Endodermal cell (in vitro differentiated cells): ENCODE measurements around the gene HTR1A. TPM values are rescaled to one million over a fixed set of nuclear protein-coding genes. Genes with fewer than 3 reads are reported as not detected.
A peak's percentile ranks its signal among the peaks of the same experiment; 100 is the strongest.

ENCODE experiments used
- DNase-seq: peaks from one replicate; pipeline ENCODE4 v3.0.0-alpha.2; 2017
- H3K27ac ChIP-seq: 2 replicates; pipeline ENCODE4 v1.5.1; 2013; ENCODE audit warnings: mild to moderate bottlenecking, low read depth, low read length, moderate library complexity
- H3K27me3 ChIP-seq: 2 replicates; pipeline ENCODE4 v1.6.1; 2013; ENCODE audit warnings: mild to moderate bottlenecking, low read length, moderate library complexity; ENCODE audit not compliant: insufficient read depth, control insufficient read depth, poor library complexity, severe bottlenecking
- H3K36me3 ChIP-seq: 2 replicates; pipeline ENCODE4 v1.7.0; 2013; ENCODE audit warnings: mild to moderate bottlenecking, low read length, moderate library complexity; ENCODE audit not compliant: control insufficient read depth, insufficient read depth
- H3K4me1 ChIP-seq: one replicate; pipeline ENCODE4 v1.7.0; 2013; ENCODE audit warnings: low read length; ENCODE audit not compliant: control insufficient read depth, insufficient read depth
- H3K4me3 ChIP-seq: 2 replicates; pipeline ENCODE4 v1.5.1; 2013; ENCODE audit warnings: mild to moderate bottlenecking, low read length, moderate library complexity
- H3K9ac ChIP-seq: 2 replicates; pipeline ENCODE4 v1.6.1; 2013; ENCODE audit warnings: mild to moderate bottlenecking, low read length, moderate library complexity; ENCODE audit not compliant: poor library complexity, severe bottlenecking; ENCODE audit errors: extremely low read depth
- H3K9me3 ChIP-seq: 2 replicates; pipeline ENCODE4 v1.6.1; 2013; ENCODE audit warnings: mild to moderate bottlenecking, low read length, moderate library complexity; ENCODE audit not compliant: control insufficient read depth
- H3K27ac Mint-ChIP-seq: 2 replicates; pipeline ENCODE4 v1.8.0; 2020; ENCODE audit warnings: mixed read lengths
- H3K27me3 Mint-ChIP-seq: 2 replicates; pipeline ENCODE4 v1.8.0; 2021; ENCODE audit warnings: mild to moderate bottlenecking, mixed read lengths; ENCODE audit not compliant: insufficient read depth
- H3K36me3 Mint-ChIP-seq: 2 replicates; pipeline ENCODE4 v1.8.0; 2020; ENCODE audit warnings: low read depth, mixed read lengths
- H3K4me1 Mint-ChIP-seq: 2 replicates; pipeline ENCODE4 v1.8.0; 2020; ENCODE audit warnings: mixed read lengths
- H3K4me3 Mint-ChIP-seq: 2 replicates; pipeline ENCODE4 v1.8.0; 2020; ENCODE audit warnings: mild to moderate bottlenecking, moderate library complexity, mixed read lengths
- H3K9me3 Mint-ChIP-seq: 2 replicates; pipeline ENCODE4 v1.8.0; 2020; ENCODE audit warnings: mild to moderate bottlenecking, mixed read lengths
- WGBS, 2 experiments: methylation state at CpG; one replicate each; pipeline versions ENCODE4 v1.1.5 to v1.1.7; 2013; ENCODE audit warnings: missing lambda C conversion rate in 2 of 2, mixed read lengths in 1 of 2; ENCODE audit not compliant: insufficient coverage in 1 of 2, insufficient read length in 1 of 2; 5-methylcytosine and 5-hydroxymethylcytosine counted together
- long read RNA-seq, 4 experiments: library from polyadenylated mRNA in 2 of 4; library from RNA in 1 of 4; library from capped mRNA in 1 of 4; stranded (forward) in 3 of 4; unstranded in 1 of 4; transcript quantifications; one replicate each; pipeline ENCODE4 v2.0.0, GENCODE V29; 2020 to 2021; ENCODE audit warnings: inconsistent platforms in 1 of 4
- polyA plus RNA-seq, 2 experiments: library from polyadenylated mRNA; stranded (reverse); fragments of 50-300 nt; gene quantifications; one replicate each; pipeline ENCODE4 v1.2.3, GENCODE V29; 2013
- total RNA-seq, 2 donors: library from RNA; stranded (reverse); fragmentation: NEBNext Ultra II Directional in 1 of 2; extraction: Animal tissue kit (Norgen Biotek cat#: 25700) in 1 of 2; gene quantifications; 2 replicates in 1 of 2; 3 replicates in 1 of 2; pipeline ENCODE4 v1.2.1, GENCODE V29; 2021
- TF ChIP-seq, protein P1 (sequence below): fragments of 200-600 bp; sonication (generic); conservative IDR thresholded peaks from 2 replicates; pipeline ENCODE4 v1.5.0; 2021; ENCODE audit warnings: antibody characterized with exemption, mild to moderate bottlenecking

The HTR1A gene
- not detected for total RNA-seq
- polyA plus RNA-seq (2013, experiment 1 of 2): not detected
- polyA plus RNA-seq (2013, experiment 2 of 2): not detected
- long read RNA-seq, experiment 1: 0 reads
- long read RNA-seq, experiment 2: 0 reads
- long read RNA-seq, experiment 3: 0 reads
- long read RNA-seq, experiment 4: 0 reads

DNA sequence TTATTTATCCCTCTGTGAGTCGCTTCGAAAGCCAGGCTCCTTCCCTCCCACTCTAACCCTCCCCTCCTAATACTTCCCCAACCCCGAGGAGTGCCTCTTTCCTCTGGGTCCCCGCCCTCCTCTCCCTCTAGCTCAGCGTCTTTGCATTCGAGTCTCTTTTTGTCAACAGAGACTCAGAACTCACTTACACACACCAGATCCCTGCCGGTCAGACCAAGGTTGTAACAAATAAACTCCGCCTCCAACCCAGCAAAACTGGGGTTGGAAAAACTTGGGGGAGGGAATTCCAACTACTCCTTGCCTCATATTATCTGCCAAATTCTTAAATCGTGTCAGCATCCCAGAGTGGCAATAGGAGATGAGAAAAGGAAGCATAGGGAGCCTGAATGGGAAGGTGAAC, at the start of gene HTR1A:
Gene HTR1A, minus strand, starts transcription at position 167 of the 400 bp plus-strand sequence. CDS start 726 bp downstream, outside the sequence.
- DNase-seq: peak; percentile 48
- peaks cover 48% of the 10 kb centered on the region for H3K27me3 ChIP-seq
- Mint-ChIP-seq H3K4me3 (peak within 1 kb of the TSS; percentile 43), H3K4me1 (peaks cover 10% of the 10 kb centered on the region), H3K27me3 (peaks cover 61% of the 10 kb centered on the region), H3K36me3 (no peaks in the 10 kb centered on the region), H3K27ac (no peak within 1 kb of the TSS), H3K9me3 (peaks cover 9% of the 10 kb centered on the region)
- no peaks in the 10 kb centered on the region for H3K36me3 ChIP-seq
- TF ChIP-seq, protein P1, sequence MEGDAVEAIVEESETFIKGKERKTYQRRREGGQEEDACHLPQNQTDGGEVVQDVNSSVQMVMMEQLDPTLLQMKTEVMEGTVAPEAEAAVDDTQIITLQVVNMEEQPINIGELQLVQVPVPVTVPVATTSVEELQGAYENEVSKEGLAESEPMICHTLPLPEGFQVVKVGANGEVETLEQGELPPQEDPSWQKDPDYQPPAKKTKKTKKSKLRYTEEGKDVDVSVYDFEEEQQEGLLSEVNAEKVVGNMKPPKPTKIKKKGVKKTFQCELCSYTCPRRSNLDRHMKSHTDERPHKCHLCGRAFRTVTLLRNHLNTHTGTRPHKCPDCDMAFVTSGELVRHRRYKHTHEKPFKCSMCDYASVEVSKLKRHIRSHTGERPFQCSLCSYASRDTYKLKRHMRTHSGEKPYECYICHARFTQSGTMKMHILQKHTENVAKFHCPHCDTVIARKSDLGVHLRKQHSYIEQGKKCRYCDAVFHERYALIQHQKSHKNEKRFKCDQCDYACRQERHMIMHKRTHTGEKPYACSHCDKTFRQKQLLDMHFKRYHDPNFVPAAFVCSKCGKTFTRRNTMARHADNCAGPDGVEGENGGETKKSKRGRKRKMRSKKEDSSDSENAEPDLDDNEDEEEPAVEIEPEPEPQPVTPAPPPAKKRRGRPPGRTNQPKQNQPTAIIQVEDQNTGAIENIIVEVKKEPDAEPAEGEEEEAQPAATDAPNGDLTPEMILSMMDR: no peak
- peaks cover 11% of the 10 kb centered on the region for H3K9me3 ChIP-seq
- WGBS, 2 experiments: 2 to 8% methylated on average over 4 to 9 of the region's 9 CpGs
- H3K4me1 ChIP-seq: peaks cover 5% of the 10 kb centered on the region
- no peak within 1 kb of the TSS for H3K9ac ChIP-seq
- H3K4me3 ChIP-seq: peak within 1 kb of the TSS; percentile 71
- H3K27ac ChIP-seq: no peak within 1 kb of the TSS

DNA sequence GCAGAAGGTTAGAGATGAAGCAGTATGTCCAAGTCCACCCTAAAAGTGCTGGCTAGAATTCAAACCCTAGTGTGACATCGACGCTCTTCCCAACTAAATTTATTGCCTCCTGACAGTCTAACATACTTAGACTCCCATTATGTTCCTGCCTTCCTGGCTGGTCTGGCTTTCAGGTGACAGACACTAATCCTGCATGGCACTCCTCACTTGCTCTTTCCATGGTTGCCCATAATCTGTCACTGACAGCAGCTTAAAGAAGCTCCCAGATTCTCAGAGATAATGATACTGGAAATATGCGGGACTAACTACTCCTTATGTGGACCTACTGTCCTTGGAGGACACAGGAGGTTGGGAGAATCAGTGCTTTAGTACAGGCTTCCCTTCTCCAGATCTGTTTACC, 41.7 kb upstream of the HTR1A start:
- Mint-ChIP-seq H3K4me1 (peaks cover 6% of the 10 kb centered on the region), H3K4me3 (no peak overlapping the region), H3K9me3 (no peaks in the 10 kb centered on the region), H3K27ac (no peak overlapping the region), H3K36me3 (no peaks in the 10 kb centered on the region), H3K27me3 (peaks cover 5% of the 10 kb centered on the region)
- H3K4me1 ChIP-seq: no peaks in the 10 kb centered on the region
- H3K9ac ChIP-seq: no peak overlapping the region
- DNase-seq: no peak
- H3K4me3 ChIP-seq: no peak overlapping the region
- peaks cover 25% of the 10 kb centered on the region for H3K27me3 ChIP-seq
- no peak overlapping the region for H3K27ac ChIP-seq
- TF ChIP-seq, protein P1: no peak
- H3K36me3 ChIP-seq: no peaks in the 10 kb centered on the region
- WGBS, 2 experiments: 60% methylated on average over 3 of the region's 3 CpGs; no CpG with 5 or more reads in 1 of the 2 experiments
- no peaks in the 10 kb centered on the region for H3K9me3 ChIP-seq

DNA sequence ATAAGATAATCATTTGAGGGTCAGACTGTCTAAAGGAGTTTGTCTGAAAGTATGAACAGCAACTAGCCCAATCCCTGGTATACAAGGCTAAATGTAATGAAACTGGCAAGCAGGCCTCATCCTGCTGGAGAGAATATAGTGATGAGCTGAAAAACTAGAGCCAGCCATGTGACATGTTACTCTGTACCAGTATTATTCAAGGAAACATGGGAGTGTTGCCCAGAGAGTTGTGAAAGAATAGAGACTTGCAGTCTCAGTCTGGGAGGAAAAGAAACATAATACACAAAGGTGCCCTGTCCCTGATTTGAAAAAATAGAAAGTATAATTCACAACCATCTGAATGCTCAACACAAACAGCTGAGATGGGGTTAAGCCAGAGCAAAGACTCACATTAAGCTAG, 37.9 kb upstream of the HTR1A start:
- no peak overlapping the region for H3K27ac Mint-ChIP-seq
- no peaks in the 10 kb centered on the region for H3K9me3 Mint-ChIP-seq
- no peaks in the 10 kb centered on the region for H3K36me3 Mint-ChIP-seq
- H3K27me3 Mint-ChIP-seq: peaks cover 2% of the 10 kb centered on the region
- no peaks in the 10 kb centered on the region for H3K27me3 ChIP-seq
- peaks cover 6% of the 10 kb centered on the region for H3K4me1 Mint-ChIP-seq
- no peak overlapping the region for H3K4me3 Mint-ChIP-seq
- no peaks in the 10 kb centered on the region for H3K36me3 ChIP-seq
- H3K27ac ChIP-seq: no peak overlapping the region
- no peak for DNase-seq
- H3K9ac ChIP-seq: no peak overlapping the region
- no peak overlapping the region for H3K4me3 ChIP-seq
- TF ChIP-seq, protein P1: no peak
- H3K9me3 ChIP-seq: no peaks in the 10 kb centered on the region
- no peaks in the 10 kb centered on the region for H3K4me1 ChIP-seq
